H9 (cell line): ENCODE measurements around the gene FBN2. TPM values are rescaled to one million over a fixed set of nuclear protein-coding genes. Genes with fewer than 3 reads are reported as not detected.

ENCODE experiments used
- DNase-seq: peaks from one replicate; pipeline ENCODE4 v3.0.0-alpha.2; 2017
- H2AFZ ChIP-seq: one replicate; pipeline ENCODE4 v1.6.1; 2013; ENCODE audit warnings: mild to moderate bottlenecking, low read length, control low read depth, moderate library complexity
- H2AK5ac ChIP-seq: 2 replicates; pipeline ENCODE4 v1.6.1; 2013; ENCODE audit warnings: low read length, control low read depth, mixed read lengths; ENCODE audit not compliant: insufficient read length
- H2BK120ac ChIP-seq: one replicate; pipeline ENCODE4 v1.6.1; 2013; ENCODE audit warnings: low read depth, mild to moderate bottlenecking, low read length, control low read depth, inconsistent platforms; ENCODE audit not compliant: poor library complexity, severe bottlenecking
- H2BK12ac ChIP-seq: 2 replicates; pipeline ENCODE4 v1.6.1; 2013; ENCODE audit warnings: low read length, control low read depth, mixed read lengths, low read depth; ENCODE audit not compliant: insufficient read length
- H2BK15ac ChIP-seq: 2 replicates; pipeline ENCODE4 v1.6.1; 2013; ENCODE audit warnings: low read depth, low read length, control low read depth
- H2BK20ac ChIP-seq: one replicate; pipeline ENCODE4 v1.6.1; 2013; ENCODE audit warnings: low read depth, mild to moderate bottlenecking, low read length, control low read depth, inconsistent platforms; ENCODE audit not compliant: poor library complexity, severe bottlenecking
- H2BK5ac ChIP-seq: 2 replicates; pipeline ENCODE4 v1.6.1; 2013; ENCODE audit warnings: low read length, control low read depth, mixed read lengths; ENCODE audit not compliant: insufficient read length
- H3K14ac ChIP-seq: 2 replicates; pipeline ENCODE4 v1.6.1; 2013; ENCODE audit warnings: low read length, control low read depth; ENCODE audit not compliant: insufficient read depth
- H3K18ac ChIP-seq: 2 replicates; pipeline ENCODE4 v1.6.1; 2013; ENCODE audit warnings: low read depth, mild to moderate bottlenecking, mixed read lengths, low read length, control low read depth; ENCODE audit not compliant: insufficient read length
- H3K23ac ChIP-seq: 2 replicates; pipeline ENCODE4 v1.6.1; 2013; ENCODE audit warnings: low read length, control low read depth, mixed read lengths, low read depth; ENCODE audit not compliant: insufficient read length
- H3K23me2 ChIP-seq: 2 replicates; pipeline ENCODE4 v1.6.1; 2013; ENCODE audit warnings: low read depth, mild to moderate bottlenecking, mixed read lengths, low read length, control low read depth; ENCODE audit not compliant: insufficient read length, poor library complexity, severe bottlenecking
- H3K27ac ChIP-seq: 2 replicates; pipeline ENCODE4 v1.5.1; 2013; ENCODE audit warnings: low read length, control low read depth, mixed read lengths, low read depth; ENCODE audit not compliant: insufficient read length
- H3K27me3 ChIP-seq: 2 replicates; pipeline ENCODE4 v1.6.1; 2013; ENCODE audit warnings: low read length, control low read depth, inconsistent platforms; ENCODE audit not compliant: insufficient read depth
- H3K4ac ChIP-seq: 2 replicates; pipeline ENCODE4 v1.6.1; 2013; ENCODE audit warnings: low read depth, mild to moderate bottlenecking, control low read depth, inconsistent platforms, low read length, moderate library complexity
- H3K4me1 ChIP-seq: 2 replicates; pipeline ENCODE4 v1.6.1; 2013; ENCODE audit warnings: low read length, control low read depth, inconsistent platforms; ENCODE audit not compliant: insufficient read depth
- H3K4me2 ChIP-seq: 2 replicates; pipeline ENCODE4 v1.6.1; 2013; ENCODE audit warnings: low read length, control low read depth, mixed read lengths; ENCODE audit not compliant: insufficient read length, insufficient read depth
- H3K56ac ChIP-seq: 2 replicates; pipeline ENCODE4 v1.6.1; 2013; ENCODE audit warnings: low read depth, mild to moderate bottlenecking, mixed read lengths, low read length, control low read depth; ENCODE audit not compliant: insufficient read length
- H3K79me1 ChIP-seq: 2 replicates; pipeline ENCODE4 v1.6.1; 2013; ENCODE audit warnings: low read depth, mild to moderate bottlenecking, moderate library complexity, low read length, control low read depth, inconsistent platforms; ENCODE audit not compliant: insufficient read depth, poor library complexity, severe bottlenecking
- H3K79me2 ChIP-seq: 2 replicates; pipeline ENCODE4 v1.6.1; 2013; ENCODE audit warnings: low read length, control low read depth, inconsistent platforms; ENCODE audit not compliant: insufficient read depth
- H3K9ac ChIP-seq: 2 replicates; pipeline ENCODE4 v1.6.1; 2013; ENCODE audit warnings: low read length, control low read depth, mixed read lengths; ENCODE audit not compliant: insufficient read length; ENCODE audit errors: extremely low read depth
- H3K9me3 ChIP-seq: one replicate; pipeline ENCODE4 v1.6.1; 2013; ENCODE audit warnings: low read depth, low read length, inconsistent platforms; ENCODE audit not compliant: control insufficient read depth
- H3T11ph ChIP-seq: one replicate; pipeline ENCODE4 v1.6.1; 2013; ENCODE audit warnings: mild to moderate bottlenecking, low read length, control low read depth, inconsistent platforms
- H4K20me1 ChIP-seq: one replicate; pipeline ENCODE4 v1.6.1; 2013; ENCODE audit not compliant: control insufficient read depth, insufficient read length, insufficient read depth
- H4K5ac ChIP-seq: 2 replicates; pipeline ENCODE4 v1.6.1; 2013; ENCODE audit warnings: low read depth, mild to moderate bottlenecking, mixed read lengths, low read length, control low read depth; ENCODE audit not compliant: insufficient read length
- H4K8ac ChIP-seq: replicated peaks from 2 replicates; pipeline ENCODE4 v1.6.1; 2013; ENCODE audit warnings: low read length, control low read depth, mixed read lengths, low read depth; ENCODE audit not compliant: insufficient read length
- H4K91ac ChIP-seq: 2 replicates; pipeline ENCODE4 v1.6.1; 2013; ENCODE audit warnings: low read depth, mild to moderate bottlenecking, moderate library complexity, mixed read lengths, low read length, control low read depth; ENCODE audit not compliant: insufficient read length
- H3K27ac Mint-ChIP-seq, 3 experiments: 2 replicates in 2 of 3; 3 replicates in 1 of 3; pipeline ENCODE4 v1.8.0; 2020 to 2021; ENCODE audit warnings: mixed read lengths in 3 of 3, mild to moderate bottlenecking in 1 of 3, moderate library complexity in 1 of 3
- H3K27me3 Mint-ChIP-seq: 2 replicates; pipeline ENCODE4 v1.8.0; 2021; ENCODE audit warnings: low read depth, mild to moderate bottlenecking, moderate library complexity, mixed read lengths
- H3K36me3 Mint-ChIP-seq, 3 experiments: 2 replicates in 2 of 3; 3 replicates in 1 of 3; pipeline ENCODE4 v1.8.0; 2020 to 2021; ENCODE audit warnings: low read depth in 3 of 3, mixed read lengths in 3 of 3; ENCODE audit not compliant: insufficient read depth in 1 of 3
- H3K4me1 Mint-ChIP-seq, 2 experiments: 2 replicates each; pipeline ENCODE4 v1.8.0; 2020; ENCODE audit warnings: mixed read lengths in 2 of 2
- H3K4me3 Mint-ChIP-seq, 2 experiments: 2 replicates in 1 of 2; 3 replicates in 1 of 2; pipeline ENCODE4 v1.8.0; 2020 to 2021; ENCODE audit warnings: mild to moderate bottlenecking in 2 of 2, mixed read lengths in 2 of 2, moderate library complexity in 1 of 2
- H3K9me3 Mint-ChIP-seq, 2 experiments: 2 replicates in 1 of 2; 3 replicates in 1 of 2; pipeline ENCODE4 v1.8.0; 2020; ENCODE audit warnings: mild to moderate bottlenecking in 2 of 2, mixed read lengths in 2 of 2, moderate library complexity in 1 of 2
- CTCF ChIP-seq: fragments of 200-600 bp; sonication (generic); conservative IDR thresholded peaks from 3 replicates; pipeline ENCODE4 v1.8.0; 2021; ENCODE audit warnings: antibody characterized with exemption, mild to moderate bottlenecking
- whole genome bisulfite sequencing: extraction: QIAGEN DNeasy Blood & Tissue Kit; methylation state at CpG from one replicate; pipeline ENCODE4 v1.1.7; 2013; ENCODE audit warnings: missing lambda C conversion rate, low lambda C conversion rate, mixed read lengths; ENCODE audit not compliant: insufficient read length; ENCODE audit errors: extremely low coverage; 5-methylcytosine and 5-hydroxymethylcytosine counted together
- total RNA-seq: library from RNA; stranded (reverse); gene quantifications from 2 replicates; pipeline ENCODE4 v1.2.1, GENCODE V29; 2021

The FBN2 gene
- total RNA-seq, 1 experiment from 2014 or later: 8.3 TPM

GRCh38 chr5:128436749-128437188 is 101.3 kb downstream of the FBN2 start:
- Histone ChIP-seq H2BK5ac (no peak overlapping the region), H3K27ac (no peak overlapping the region), H3K23me2 (no peaks in the 10 kb centered on the region), H4K5ac (no peak overlapping the region), H3K14ac (no peak overlapping the region), H3K18ac (no peak overlapping the region), H2BK15ac (no peak overlapping the region), H2BK12ac (no peak overlapping the region), H3K23ac (no peak overlapping the region), H2AFZ (no peak overlapping the region), H2BK20ac (no peak overlapping the region), H3K9ac (no peak overlapping the region), H3K4me1 (no peaks in the 10 kb centered on the region), H3K4me2 (no peak overlapping the region), H3K79me1 (no peaks in the 10 kb centered on the region), H3K79me2 (no peaks in the 10 kb centered on the region), H3K56ac (no peak overlapping the region), H3K4ac (no peak overlapping the region), H4K8ac (no peak overlapping the region), H4K20me1 (no peaks in the 10 kb centered on the region), H3K9me3 (no peaks in the 10 kb centered on the region), H3T11ph (no peak overlapping the region), H4K91ac (no peak overlapping the region), H3K27me3 (no peaks in the 10 kb centered on the region), H2BK120ac (no peak overlapping the region), H2AK5ac (no peak overlapping the region)
- Mint-ChIP-seq H3K4me1 (peaks cover 0 to 2% of the 10 kb centered on the region in 2 experiments; a peak in 1 of 4 replicates), H3K9me3 (no peaks in the 10 kb centered on the region), H3K4me3 (no peak overlapping the region), H3K27ac (peak overlapping the region in 1 of 3 experiments; percentile 17; a peak in 1 of 7 replicates), H3K27me3 (no peaks in the 10 kb centered on the region), H3K36me3 (no peaks in the 10 kb centered on the region)
- DNase-seq: no peak
- TF ChIP-seq CTCF: no peak
- WGBS: no CpG with 5 or more reads among the region's 4 CpGs
